K562 (cell line): ENCODE measurements around the gene TNFRSF6B. TPM values are rescaled to one million over a fixed set of nuclear protein-coding genes. Genes with fewer than 3 reads are reported as not detected.

Source experiments
- CEBPZ ChIP-seq: fragments of 150-350 bp; IDR thresholded peaks from 2 replicates; pipeline ENCODE4 v1.6.1; 2014; ENCODE audit warnings: low read depth, mild to moderate bottlenecking, low read length, borderline replicate concordance
- E2F8 ChIP-seq: fragments of 450-650 bp; IDR thresholded peaks from 2 replicates; pipeline ENCODE4 v1.7.1; 2018; ENCODE audit warnings: mild to moderate bottlenecking, low read depth; ENCODE audit not compliant: partially characterized antibody
- ETS2 ChIP-seq: IDR thresholded peaks from 2 replicates; pipeline ENCODE4 v1.6.1; 2016; ENCODE audit warnings: borderline replicate concordance, missing genetic modification characterization, mild to moderate bottlenecking, moderate library complexity, missing compliant biosample characterization; ENCODE audit not compliant: poor library complexity, severe bottlenecking
- HNRNPLL ChIP-seq: fragments of 200-400 bp; formaldehyde crosslinking; IDR thresholded peaks from 2 replicates; pipeline ENCODE4 v1.6.1; 2017; ENCODE audit warnings: low read length, low read depth, mild to moderate bottlenecking; ENCODE audit not compliant: poor library complexity, severe bottlenecking
- MAZ ChIP-seq, 2 experiments: fragments of 450-650 bp in 1 of 2; sonication (generic) in 1 of 2; formaldehyde crosslinking; IDR thresholded peaks in 1 of 2; conservative IDR thresholded peaks in 1 of 2; 2 replicates each; pipeline versions ENCODE4 v1.4.0 to v1.5.0; 2020; ENCODE audit warnings: mild to moderate bottlenecking in 1 of 2, missing genetic modification reagents in 1 of 2
- REST ChIP-seq, 2 experiments: fragments of 450-650 bp; formaldehyde crosslinking in 1 of 2; IDR thresholded peaks; 2 replicates each; pipeline versions ENCODE4 v1.4.0 to v1.6.1; 2014 to 2020; ENCODE audit warnings: mild to moderate bottlenecking in 2 of 2, borderline replicate concordance in 1 of 2, low read depth in 1 of 2
- SIN3B ChIP-seq: fragments of 450-650 bp; IDR thresholded peaks from 2 replicates; pipeline ENCODE4 v1.6.1; 2017; ENCODE audit warnings: low read depth, mild to moderate bottlenecking, moderate library complexity
- ZBTB1 ChIP-seq: sonication (generic); formaldehyde crosslinking; IDR thresholded peaks from 2 replicates; pipeline ENCODE4 v1.8.1; 2023; ENCODE audit warnings: missing genetic modification reagents, low read depth, mild to moderate bottlenecking, borderline replicate concordance
- ZC3H8 ChIP-seq: fragments of 450-650 bp; IDR thresholded peaks from 2 replicates; pipeline ENCODE4 v1.6.1; 2017
- ZNF133 ChIP-seq: fragments of 250-450 bp; sonication (Bioruptor Pico); IDR thresholded peaks from 2 replicates; pipeline ENCODE4 v1.4.0; 2020; ENCODE audit warnings: mild to moderate bottlenecking
- polyA plus RNA-seq, 8 experiments: library from polyadenylated mRNA; depleted of rRNA in 4 of 8; stranded (reverse) in 5 of 8; unstranded in 3 of 8; fragments of >200 nt; fragmentation: Nextera tagmentation in 2 of 8; fragmentation: Illumina TruSeq in 1 of 8; extraction: Ambion mirVana in 2 of 8; extraction: Trizol in 1 of 8; gene quantifications; 2 replicates each; pipeline versions ENCODE4 v1.2.1 to v1.2.3, GENCODE V29; 2011 to 2014; ENCODE audit warnings: inconsistent platforms in 1 of 8, missing spikeins in 1 of 8
- total RNA-seq, 7 experiments: library from RNA; depleted of rRNA in 6 of 7; stranded (reverse); fragments of >200 nt in 6 of 7; fragmentation: Illumina TruSeq in 2 of 7; extraction: Trizol in 2 of 7; gene quantifications; 2 replicates each; pipeline versions ENCODE4 v1.2.1 to v1.2.3, GENCODE V29; 2011 to 2021; ENCODE audit warnings: low replicate concordance in 1 of 7

Gene TNFRSF6B
- total and polyA plus RNA-seq, 9 of the 15 experiments (the other 6 are each of a cell fraction or from before 2014, with no cell fraction given) = 0.10 to 3.5 (median 0.32) TPM; not detected in 6

- peak; percentile 20; the same call in 1 of the 2 replicates for TF ChIP-seq REST (IDR thresholded peaks at IDR 0.05; ENCODE audit: borderline replicate concordance)
- peak; percentile 61 for TF ChIP-seq REST (CRISPR knock-in tag; IDR thresholded peaks at IDR 0.05; ENCODE audit: low read depth)
- peak; percentile 69 for TF ChIP-seq E2F8
- TF ChIP-seq HNRNPLL = no peak
- no peak for TF ChIP-seq ZC3H8
- peak; percentile 97 for TF ChIP-seq ZBTB1
- peak; percentile 82 to 84; a peak in 3 of 4 replicates for TF ChIP-seq MAZ (CRISPR knock-in tag; conservative IDR thresholded peaks at IDR 0.05 in 1 of 2, IDR thresholded peaks at IDR 0.05 in 1 of 2)
- no peak for TF ChIP-seq CEBPZ
- peak; percentile 87 for TF ChIP-seq SIN3B
- no peak for TF ChIP-seq ZNF133 (CRISPR knock-in tag)
- TF ChIP-seq ETS2 = no peak
Measured at GRCh38 chr20:63707558-63708300, 11.3 kb downstream of the TNFRSF6B start, which contains the start of the genes ARFRP1 and ZGPAT (continued).
